GM21390 (cell line): Measurements from ENCODE around the gene TOMM34.

ENCODE experiments used
- ATAC-seq: cut with Tn5 transposase; IDR thresholded peaks from one replicate; pipeline ENCODE4 v1.9.1; 2021; ENCODE audit not compliant: unreplicated experiment

Gene TOMM34

DNA sequence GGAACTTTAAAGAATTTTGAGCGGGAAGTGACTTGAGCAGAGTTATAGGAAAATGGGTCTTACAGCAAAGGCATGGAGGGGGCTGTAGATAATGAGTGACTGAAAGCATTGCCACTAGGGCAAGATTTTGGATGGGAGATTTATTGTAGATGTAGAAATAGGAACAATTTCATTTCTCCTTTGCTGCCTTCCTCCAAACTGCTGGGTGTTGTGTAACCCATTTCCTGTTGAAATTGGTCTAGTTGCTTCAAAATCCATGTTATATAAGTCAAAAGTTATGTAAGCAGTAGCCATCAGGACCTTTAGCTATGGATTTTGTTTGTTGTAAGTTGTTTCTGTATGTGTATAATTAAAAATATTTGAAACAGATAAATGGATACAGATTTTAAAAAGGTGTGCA lies 63.6 kb downstream of the TOMM34 start:
- ATAC-seq, result no peak

DNA sequence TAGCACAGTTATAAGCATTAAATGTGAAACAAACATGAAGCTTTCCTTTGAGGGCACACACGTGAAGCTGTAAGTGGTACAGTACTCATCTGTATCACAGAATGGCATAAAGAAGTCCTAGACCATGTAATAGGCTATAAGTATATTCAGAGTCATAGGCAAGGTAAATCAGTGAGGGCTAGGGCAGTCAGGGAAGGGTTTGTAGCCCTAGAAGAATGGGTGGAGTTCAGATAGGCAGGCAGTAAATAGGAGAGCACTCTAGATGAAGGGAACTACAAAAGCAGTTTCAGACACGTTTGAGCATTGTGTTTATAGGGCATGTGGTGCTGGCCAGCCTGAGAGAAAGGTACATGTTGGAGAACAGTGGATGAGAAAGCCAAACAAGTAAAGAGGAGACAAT lies 65.2 kb downstream of the TOMM34 start:
- ATAC-seq, result no peak
